Right atrium auricular region (tissue), 2 donors: ENCODE results near the gene CDC6. TPM values are rescaled to one million over a fixed set of nuclear protein-coding genes. Genes with fewer than 3 reads are reported as not detected.

Experiments
- DNase-seq: peaks from one replicate; pipeline ENCODE4 v3.0.0-alpha.2; 2019; ENCODE audit warnings: low spot score
- H3K27ac ChIP-seq, 2 donors: fragments of 200-600 bp; sonication (generic); 1 replicate in 1 of 2; 2 replicates in 1 of 2; pipeline ENCODE4 v1.5.1; 2016 to 2019
- H3K27me3 ChIP-seq, 2 donors: fragments of 200-600 bp; sonication (generic); one replicate each; pipeline versions ENCODE4 v1.5.1 to v1.6.0; 2017 to 2019
- H3K36me3 ChIP-seq: fragments of 200-600 bp; sonication (generic); one replicate; pipeline ENCODE4 v1.5.1; 2016
- H3K4me1 ChIP-seq, 2 donors: fragments of 200-600 bp; sonication (generic); one replicate each; pipeline versions ENCODE4 v1.5.1 to v1.6.0; 2017 to 2019
- H3K4me3 ChIP-seq, 2 donors: fragments of 200-600 bp; sonication (generic); 1 replicate in 1 of 2; 2 replicates in 1 of 2; pipeline ENCODE4 v1.5.1; 2017 to 2019; ENCODE audit warnings: mild to moderate bottlenecking in 1 of 2, moderate library complexity in 1 of 2
- H3K9me3 ChIP-seq, 2 donors: fragments of 200-600 bp; sonication (generic); one replicate each; pipeline ENCODE4 v1.5.1; 2019
- CTCF ChIP-seq, 2 donors: fragments of 200-600 bp; sonication (generic); IDR thresholded peaks; one replicate each; pipeline ENCODE4 v1.5.1; 2019; ENCODE audit warnings: antibody characterized with exemption in 2 of 2
- total RNA-seq, 2 donors: library from RNA; depleted of rRNA; stranded (reverse); fragments of >200 nt; gene quantifications; one replicate each; pipeline ENCODE4 v1.1.0, GENCODE V29; 2016

CDC6 gene
- 1 to 10 TPM in 1 of 2 donors, under 1 TPM in 1; 0.44 to 1.0 TPM for total RNA-seq

- no peaks in the 10 kb centered on the region for H3K9me3 ChIP-seq
- no peaks in the 10 kb centered on the region for H3K27me3 ChIP-seq
- peak; percentile 99 for DNase-seq
- TF ChIP-seq CTCF (IDR thresholded peaks at IDR 0.05): no peak
- no peak within 1 kb of the TSS for H3K27ac ChIP-seq
- peak within 1 kb of the TSS; percentile 40 to 56 for H3K4me3 ChIP-seq
- no peaks in the 10 kb centered on the region for H3K36me3 ChIP-seq
- H3K4me1 ChIP-seq: peaks cover 0 to 48% of the 10 kb centered on the region in 2 donors
Observed at GRCh38 chr17:40287494-40288369, at the start of gene CDC6. Gene CDC6, plus strand, starts transcription at chr17:40287879. Its CDS starts 1,542 bp downstream, at chr17:40289421.

GRCh38 chr17:40241252-40241834 lies 46.3 kb upstream of the CDC6 start:
- H3K4me3 ChIP-seq: no peak overlapping the region
- H3K4me1 ChIP-seq: peaks cover 0 to 24% of the 10 kb centered on the region in 2 donors
- DNase-seq: no peak
- no peak for TF ChIP-seq CTCF (IDR thresholded peaks at IDR 0.05)
- no peak overlapping the region for H3K27ac ChIP-seq
- H3K36me3 ChIP-seq: no peaks in the 10 kb centered on the region
- no peaks in the 10 kb centered on the region for H3K9me3 ChIP-seq
- no peaks in the 10 kb centered on the region for H3K27me3 ChIP-seq

- Histone ChIP-seq H3K4me1 (peaks cover 0 to 24% of the 10 kb centered on the region in 2 donors), H3K27ac (no peak overlapping the region), H3K9me3 (no peaks in the 10 kb centered on the region), H3K36me3 (no peaks in the 10 kb centered on the region), H3K4me3 (no peak overlapping the region), H3K27me3 (no peaks in the 10 kb centered on the region)
- no peak for DNase-seq
- TF ChIP-seq CTCF (IDR thresholded peaks at IDR 0.05): no peak
Observed at GRCh38 chr17:40242774-40243173, 44.9 kb upstream of the CDC6 start.

- peaks cover 0 to 31% of the 10 kb centered on the region in 2 donors for H3K4me1 ChIP-seq
Observed at GRCh38 chr17:40243761-40244160, 43.9 kb upstream of the CDC6 start.

GRCh38 chr17:40244255-40244654 lies 43.4 kb upstream of the CDC6 start:
- no peak overlapping the region for H3K27ac ChIP-seq
- TF ChIP-seq CTCF (IDR thresholded peaks at IDR 0.05): no peak
- H3K4me1 ChIP-seq: peaks cover 0 to 36% of the 10 kb centered on the region in 2 donors
- DNase-seq: no peak
- no peak overlapping the region for H3K4me3 ChIP-seq
- H3K36me3 ChIP-seq: no peaks in the 10 kb centered on the region
- H3K9me3 ChIP-seq: no peaks in the 10 kb centered on the region
- H3K27me3 ChIP-seq: no peaks in the 10 kb centered on the region

More at GRCh38 chr17:40243761-40244160, 43.9 kb upstream of the CDC6 start:
- Histone ChIP-seq H3K27ac (no peak overlapping the region), H3K27me3 (no peaks in the 10 kb centered on the region), H3K9me3 (no peaks in the 10 kb centered on the region), H3K36me3 (no peaks in the 10 kb centered on the region), H3K4me3 (no peak overlapping the region)
- no peak for DNase-seq
- TF ChIP-seq CTCF (IDR thresholded peaks at IDR 0.05): no peak
